ENCODE data around the gene WWTR1.

The WWTR1 gene

GRCh38 chr3:149523512-149524299 is 134.1 kb downstream of the WWTR1 start:
- no peak for DNase-seq

- no peak for DNase-seq
These were observed 137.9 kb downstream of the WWTR1 start for GRCh38 chr3:149519912-149520311.

- DNase-seq, result no peak
These were observed 140.9 kb downstream of the WWTR1 start for GRCh38 chr3:149516920-149517319.

- no peak for DNase-seq
These were observed 142.6 kb downstream of the WWTR1 start for GRCh38 chr3:149515249-149515648.

- no peak for DNase-seq
These were observed 143.4 kb downstream of the WWTR1 start for GRCh38 chr3:149514471-149514870.

GRCh38 chr3:149512073-149512782 is 145.6 kb downstream of the WWTR1 start:
- no peak for DNase-seq

- DNase-seq, result no peak
These were observed 146.7 kb downstream of the WWTR1 start for GRCh38 chr3:149511040-149511626.

GRCh38 chr3:149510480-149510879 is 147.3 kb downstream of the WWTR1 start:
- no peak for DNase-seq

GRCh38 chr3:149509526-149509925 is 148.3 kb downstream of the WWTR1 start:
- no peak for DNase-seq

- DNase-seq, result peak; percentile 52
These were observed 150.1 kb downstream of the WWTR1 start for GRCh38 chr3:149507491-149508324.

- DNase-seq, result no peak
These were observed 150.9 kb downstream of the WWTR1 start for GRCh38 chr3:149506965-149507364.

GRCh38 chr3:149506540-149506939 is 151.3 kb downstream of the WWTR1 start:
- DNase-seq, result no peak

- no peak for DNase-seq
These were observed 155.4 kb downstream of the WWTR1 start for GRCh38 chr3:149502438-149502837.

GRCh38 chr3:149501524-149501923 is 156.3 kb downstream of the WWTR1 start:
- DNase-seq, result no peak

- no peak for DNase-seq
These were observed 159.7 kb downstream of the WWTR1 start for GRCh38 chr3:149497966-149498670.

GRCh38 chr3:149496891-149497290 is 160.9 kb downstream of the WWTR1 start:
- no peak for DNase-seq

GRCh38 chr3:149495581-149496125 is 162.2 kb downstream of the WWTR1 start:
- no peak for DNase-seq

- DNase-seq, result no peak
These were observed 162.9 kb downstream of the WWTR1 start for GRCh38 chr3:149494759-149495580.

- DNase-seq, result peak; percentile 24
These were observed 163.6 kb downstream of the WWTR1 start for GRCh38 chr3:149494022-149494758.

GRCh38 chr3:149493315-149494021 is 164.4 kb downstream of the WWTR1 start:
- no peak for DNase-seq

All from GOT3 (cell line).